NCI-H82 (cell line): Measurements from ENCODE around the gene AGTPBP1.
"Not testable (repeated sequence)": the region's sequence is repeated elsewhere in the genome, so short reads cannot be mapped to it uniquely, and the experiment has no call there.

ENCODE experiments used
- DNase-seq: peaks from one replicate; lab custom pipeline; 2025; lab: John Stamatoyannopoulos, UW

Gene AGTPBP1

GRCh38 chr9:85617141-85617670 lies 124.5 kb downstream of the AGTPBP1 start:
- DNase-seq: no peak

DNA sequence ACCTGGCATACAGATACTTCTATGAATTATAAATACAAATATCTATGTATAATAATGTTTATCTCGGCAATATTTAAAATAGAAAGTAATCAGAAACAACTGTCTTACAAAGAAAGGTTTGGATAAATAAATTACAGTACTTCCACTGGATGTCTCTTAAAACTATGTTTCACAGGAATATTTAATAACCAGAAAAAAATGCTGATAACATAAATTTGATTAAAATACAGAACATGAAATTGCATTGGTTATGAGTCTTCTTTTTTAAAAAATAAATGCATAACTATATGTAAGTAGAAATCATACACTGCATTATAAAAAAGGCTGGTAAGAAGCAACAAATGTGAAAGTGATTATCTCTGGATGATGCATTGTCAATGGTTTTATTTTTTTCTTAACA lies 126.0 kb downstream of the AGTPBP1 start:
- no peak for DNase-seq

DNA sequence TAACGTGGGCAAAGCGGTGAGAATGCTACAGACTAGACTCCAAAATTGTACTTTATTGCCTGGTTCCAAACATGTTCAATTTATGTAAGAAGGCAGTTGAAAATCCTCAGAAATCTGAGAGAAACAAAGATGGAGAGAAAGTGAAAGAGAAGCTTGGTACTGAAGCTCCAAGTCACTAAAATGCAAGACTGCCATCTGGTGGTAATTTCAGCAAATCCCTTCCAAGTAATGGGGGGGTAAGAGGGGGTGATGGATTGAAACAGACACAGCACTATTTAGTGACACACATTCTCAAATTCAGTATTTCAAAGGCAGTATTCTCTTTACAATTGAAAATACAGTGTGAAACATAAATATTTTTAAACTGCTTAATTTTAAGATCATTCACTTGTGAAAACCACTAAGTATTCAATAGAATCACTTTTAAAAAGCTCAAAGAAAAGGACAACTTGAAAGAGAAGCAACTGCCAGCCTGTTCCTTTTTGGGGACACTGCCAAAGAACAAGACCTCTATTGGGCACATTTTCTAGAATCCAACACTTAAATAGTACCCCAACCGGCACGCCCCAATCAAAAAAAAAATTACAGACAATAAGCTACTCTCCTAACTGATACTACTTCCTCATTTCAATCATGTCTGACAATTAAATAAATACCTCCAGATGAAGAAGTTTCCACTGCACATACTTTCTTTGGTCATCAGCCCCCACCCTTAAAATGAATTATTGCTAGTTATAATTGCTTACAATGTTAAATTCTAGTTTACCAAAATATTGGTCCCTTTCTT lies 131.5 kb downstream of the AGTPBP1 start:
- peak; percentile 78 for DNase-seq

DNA sequence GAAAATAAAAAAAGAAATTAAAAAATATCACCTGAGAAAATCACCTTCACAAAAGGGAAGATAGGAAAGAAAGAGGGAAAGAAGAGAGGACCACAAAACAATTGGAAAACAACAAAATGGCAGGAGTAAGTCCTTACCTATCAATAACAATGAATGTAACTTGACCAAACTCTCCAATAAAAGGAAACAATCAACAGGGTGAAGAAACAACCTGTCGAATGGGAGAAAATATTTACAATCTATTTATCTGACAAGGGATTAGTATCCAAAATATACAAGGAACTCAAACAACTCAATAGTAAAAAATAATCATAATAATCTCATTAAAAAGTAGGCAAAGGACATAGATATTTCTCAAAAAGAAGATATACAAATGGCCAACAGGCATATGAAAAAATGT lies 135.8 kb downstream of the AGTPBP1 start:
- no peak for DNase-seq

DNA sequence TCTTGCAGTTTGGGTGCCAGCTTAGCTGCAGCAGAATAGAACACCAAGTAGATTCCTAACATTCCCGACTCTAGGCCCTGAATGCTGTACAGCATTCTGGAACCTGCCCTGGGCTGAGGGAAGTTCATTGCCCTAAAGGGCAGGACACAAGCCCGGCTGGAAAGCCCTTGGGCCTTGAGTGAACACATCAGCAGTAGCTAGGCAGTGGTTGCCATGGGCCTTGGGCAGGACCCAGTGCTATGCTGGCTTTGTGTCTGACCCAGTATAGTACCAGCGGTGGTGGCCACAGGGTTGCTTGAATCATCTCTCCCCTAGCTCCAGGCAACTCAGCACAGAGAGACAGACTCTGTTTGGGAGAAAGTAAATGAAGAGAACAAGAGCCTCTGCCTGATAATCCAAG lies 137.8 kb downstream of the AGTPBP1 start:
- DNase-seq: no peak

DNA sequence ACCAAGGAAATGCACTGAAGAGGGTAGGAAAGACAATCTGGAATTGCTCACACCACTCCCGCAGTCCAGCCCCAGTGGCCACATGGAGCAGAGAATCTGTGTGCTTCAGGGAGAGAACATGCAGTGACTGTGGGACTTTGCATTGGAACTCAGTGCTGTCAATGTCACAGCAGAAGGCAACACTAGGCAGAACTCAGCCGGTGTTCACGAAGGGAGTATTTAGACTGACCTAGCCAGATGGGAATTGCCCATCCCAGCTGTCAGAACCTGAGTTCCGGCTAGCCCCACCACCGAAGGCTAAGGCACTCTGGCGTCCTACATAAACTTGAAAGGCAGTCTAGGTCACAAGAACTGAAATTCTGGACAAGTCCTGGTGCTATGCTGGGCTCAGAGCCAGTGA lies 139.0 kb downstream of the AGTPBP1 start:
- no peak for DNase-seq

DNA sequence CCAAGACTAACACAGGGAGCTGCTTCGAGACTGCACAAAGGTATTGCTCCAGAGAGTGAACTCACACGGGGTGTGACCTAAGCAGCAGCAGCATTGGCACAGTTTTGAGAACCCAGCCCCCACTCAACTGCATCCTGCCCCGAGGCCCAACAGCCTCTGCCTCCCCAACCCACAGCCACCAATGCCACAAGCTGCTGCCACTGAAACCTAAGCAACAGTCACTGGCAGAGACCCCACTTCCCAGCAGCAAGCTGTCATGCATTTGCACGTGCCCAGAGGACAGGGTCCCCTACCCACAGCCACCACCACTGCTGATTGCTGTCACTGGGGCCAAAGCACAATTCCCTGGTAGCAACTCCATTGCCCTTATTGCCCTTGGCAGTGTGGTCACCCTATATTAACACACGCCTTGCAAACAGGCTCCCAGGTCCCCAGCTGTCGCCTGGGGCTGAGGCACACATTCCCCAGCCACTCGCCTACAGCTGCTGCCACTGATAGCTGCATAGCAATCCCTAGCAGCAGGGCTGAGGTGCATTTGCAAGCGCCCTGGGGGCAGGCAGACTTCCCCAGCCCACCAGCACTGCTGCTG lies 141.0 kb downstream of the AGTPBP1 start:
- no peak for DNase-seq

GRCh38 chr9:85599540-85600105 lies 142.1 kb downstream of the AGTPBP1 start:
- no peak for DNase-seq

GRCh38 chr9:85594316-85594715 lies 147.4 kb downstream of the AGTPBP1 start:
- no peak for DNase-seq

GRCh38 chr9:85586684-85587083 lies 155.1 kb downstream of the AGTPBP1 start:
- no peak for DNase-seq

DNA sequence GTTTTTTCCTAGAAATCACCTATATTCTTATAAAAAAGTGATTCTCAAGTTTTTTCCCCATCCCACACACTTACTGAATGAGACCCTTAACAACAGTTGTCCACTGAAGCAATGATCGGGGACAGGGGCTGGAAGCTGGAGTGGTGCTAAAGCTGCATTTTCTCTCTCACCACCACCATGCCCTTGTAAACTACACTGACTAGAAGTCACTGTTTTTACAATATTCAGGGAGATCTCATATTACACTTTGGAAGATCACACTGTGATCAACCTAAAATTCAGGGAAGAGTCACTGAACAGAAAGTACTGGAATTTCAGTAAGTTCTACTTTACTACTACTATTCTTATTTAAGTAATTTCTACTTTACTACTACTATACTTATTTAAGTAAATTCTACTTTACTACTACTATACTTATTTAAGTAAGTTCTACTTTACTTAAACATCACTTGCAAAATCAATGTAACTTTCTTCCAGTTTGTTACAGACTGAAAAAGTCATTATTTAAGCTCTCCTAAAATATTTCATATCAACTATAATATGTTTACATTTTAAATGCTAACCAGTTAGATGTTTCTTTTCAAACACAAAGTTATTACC lies 164.3 kb downstream of the AGTPBP1 start:
- DNase-seq: no peak

- DNase-seq: no peak
Measured at GRCh38 chr9:85575868-85576267, 165.9 kb downstream of the AGTPBP1 start.

- DNase-seq: not testable (repeated sequence)
Measured at GRCh38 chr9:85573546-85573945, 168.2 kb downstream of the AGTPBP1 start.

DNA sequence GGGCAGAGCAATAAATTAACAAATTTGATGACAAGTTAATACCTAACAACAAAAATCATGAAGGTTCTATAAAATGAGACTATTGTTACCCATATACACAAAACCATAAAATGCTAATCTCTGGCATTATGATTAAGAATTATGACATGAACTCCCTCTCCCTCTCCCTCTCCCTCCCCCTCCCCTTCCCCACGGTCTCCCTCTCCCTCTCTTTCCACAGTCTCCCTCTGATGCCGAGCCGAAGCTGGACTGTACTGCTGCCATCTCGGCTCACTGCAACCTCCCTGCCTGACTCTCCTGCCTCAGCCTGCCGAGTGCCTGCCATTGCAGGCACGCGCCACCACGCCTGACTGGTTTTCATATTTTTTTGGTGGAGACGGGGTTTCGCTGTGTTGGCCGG lies 168.8 kb downstream of the AGTPBP1 start:
- not testable (repeated sequence) for DNase-seq

- DNase-seq: no peak
Measured at GRCh38 chr9:85569988-85570387, 171.8 kb downstream of the AGTPBP1 start.

- no peak for DNase-seq
Measured at GRCh38 chr9:85559526-85559925, 182.2 kb downstream of the AGTPBP1 start.

GRCh38 chr9:85554349-85554748 lies 187.4 kb downstream of the AGTPBP1 start:
- peak; percentile 6 for DNase-seq

- DNase-seq: peak; percentile 71
Measured at GRCh38 chr9:85553475-85553874, 188.3 kb downstream of the AGTPBP1 start.

DNA sequence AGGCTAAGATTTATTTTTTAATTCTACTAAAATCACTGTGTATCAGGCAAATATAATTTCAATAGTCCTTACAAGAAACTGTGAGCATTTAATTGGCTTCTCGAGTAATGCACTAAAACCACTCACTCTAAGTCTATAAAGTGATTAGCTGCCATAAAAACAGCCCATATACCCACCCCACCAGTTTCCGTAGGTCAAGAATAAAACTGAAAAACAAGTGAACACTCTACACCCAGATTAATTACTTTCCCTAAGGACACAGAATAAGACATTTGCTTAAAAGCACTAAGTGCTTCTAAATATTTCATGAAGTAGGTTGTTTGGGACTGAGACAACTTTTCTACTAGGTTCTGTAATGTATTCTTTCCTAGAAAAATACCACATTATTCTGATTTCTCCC lies 194.2 kb downstream of the AGTPBP1 start:
- peak; percentile 77 for DNase-seq

DNA sequence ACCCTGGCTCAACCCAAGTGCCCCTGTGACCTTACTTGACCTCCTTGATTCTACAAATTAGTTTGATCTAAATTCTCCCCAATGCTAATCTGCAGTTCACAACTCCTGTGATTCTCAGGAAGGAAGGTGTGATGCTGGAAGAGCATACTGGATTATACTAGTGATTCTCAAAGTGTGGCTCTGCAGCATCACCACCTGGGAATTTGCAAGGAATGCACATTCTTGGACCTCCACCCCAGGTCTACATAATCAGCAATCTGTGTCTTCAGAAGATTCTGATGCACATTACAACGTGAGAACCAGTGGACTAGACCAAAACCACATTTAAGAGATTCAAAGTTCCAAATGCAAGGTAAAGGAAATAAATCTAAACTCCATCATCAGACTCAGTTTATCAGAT lies 198.6 kb downstream of the AGTPBP1 start:
- peak; percentile 38 for DNase-seq

GRCh38 chr9:85541876-85542275 lies 199.9 kb downstream of the AGTPBP1 start:
- no peak for DNase-seq

GRCh38 chr9:85536514-85536913 lies 205.2 kb downstream of the AGTPBP1 start:
- DNase-seq: no peak

GRCh38 chr9:85536076-85536475 lies 205.7 kb downstream of the AGTPBP1 start:
- DNase-seq: no peak
